Measurements from ENCODE around the gene TMEM242.

The TMEM242 gene

DNA sequence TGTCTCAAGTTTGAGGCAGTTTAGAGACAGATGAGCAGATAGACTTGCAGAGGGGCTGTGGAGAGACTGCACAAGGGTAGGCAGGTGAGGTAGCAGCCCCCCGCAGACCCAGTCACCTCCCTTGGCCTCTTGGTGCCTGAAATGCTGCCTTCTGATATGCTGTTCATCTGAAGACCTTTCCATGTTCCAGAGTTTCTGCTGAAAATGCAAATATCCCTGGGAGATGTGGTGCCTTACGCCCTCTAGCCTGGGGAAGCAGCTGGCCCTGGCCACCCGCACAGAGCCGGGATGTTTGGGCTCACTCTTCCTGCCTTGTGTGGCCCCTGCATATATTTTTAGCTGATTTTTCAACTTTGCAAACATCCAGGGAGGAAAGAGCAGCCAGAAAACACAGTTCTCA, 51.4 kb downstream of the TMEM242 start:
- no peak for DNase-seq (ENCODE audit: low read depth in 2 of 2)

GRCh38 chr6:157271441-157271840, 51.9 kb downstream of the TMEM242 start:
- no peak for DNase-seq (ENCODE audit: low read depth in 2 of 2)

DNA sequence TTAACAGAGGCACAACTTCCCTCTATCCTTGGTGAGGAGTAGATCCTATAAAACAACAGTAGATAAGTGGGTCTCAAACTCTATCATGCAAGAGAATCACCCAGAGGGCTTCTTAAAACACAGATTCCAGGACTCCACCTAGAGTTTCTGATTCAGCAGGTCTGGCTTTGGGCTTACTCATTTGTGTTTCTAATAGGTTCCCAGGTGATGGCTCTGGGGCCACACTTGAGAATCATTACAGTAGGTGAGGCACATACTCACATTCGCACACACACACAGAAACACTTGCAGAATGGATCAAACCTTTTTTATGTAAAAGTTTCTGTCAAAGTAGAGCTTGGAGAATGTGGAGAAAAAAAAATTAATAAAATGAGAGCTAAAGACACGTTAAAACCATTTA, 52.4 kb downstream of the TMEM242 start:
- no peak for DNase-seq (ENCODE audit: low read depth in 2 of 2)

- no peak for DNase-seq (ENCODE audit: low read depth in 2 of 2)
Measured at GRCh38 chr6:157270308-157270707, 53.0 kb downstream of the TMEM242 start.

DNA sequence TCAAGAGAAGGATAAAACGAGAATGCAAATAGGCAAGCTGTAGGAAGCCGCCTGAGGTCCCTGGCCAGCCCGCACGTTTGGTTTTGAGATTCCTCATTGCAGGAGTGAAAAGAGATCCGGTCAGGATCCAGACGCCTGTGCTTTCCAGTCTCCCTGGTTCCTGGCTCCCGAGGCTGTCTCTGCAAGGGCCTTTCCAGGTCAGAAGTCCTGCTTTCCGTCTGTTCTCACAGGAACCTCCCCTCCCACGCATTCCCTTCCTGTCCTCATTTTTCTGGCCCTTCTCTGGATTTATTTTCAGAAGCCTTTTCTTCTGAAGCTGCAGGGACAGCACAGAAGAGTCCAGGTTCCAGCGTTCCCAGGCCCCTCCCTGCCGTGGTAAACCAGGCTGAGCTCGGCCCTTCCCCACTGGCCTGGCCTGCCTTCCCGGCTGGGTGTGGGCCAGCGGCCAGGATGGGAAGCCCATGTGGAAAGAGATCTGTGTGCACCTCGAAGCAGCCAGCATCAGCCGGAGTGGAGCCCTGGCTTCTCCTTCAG, 54.0 kb downstream of the TMEM242 start:
- DNase-seq (ENCODE audit: low read depth in 2 of 2), result no peak

GRCh38 chr6:157268835-157269234, 54.5 kb downstream of the TMEM242 start:
- no peak for DNase-seq (ENCODE audit: low read depth in 2 of 2)

GRCh38 chr6:157268396-157268795, 54.9 kb downstream of the TMEM242 start:
- no peak for DNase-seq (ENCODE audit: low read depth in 2 of 2)

DNA sequence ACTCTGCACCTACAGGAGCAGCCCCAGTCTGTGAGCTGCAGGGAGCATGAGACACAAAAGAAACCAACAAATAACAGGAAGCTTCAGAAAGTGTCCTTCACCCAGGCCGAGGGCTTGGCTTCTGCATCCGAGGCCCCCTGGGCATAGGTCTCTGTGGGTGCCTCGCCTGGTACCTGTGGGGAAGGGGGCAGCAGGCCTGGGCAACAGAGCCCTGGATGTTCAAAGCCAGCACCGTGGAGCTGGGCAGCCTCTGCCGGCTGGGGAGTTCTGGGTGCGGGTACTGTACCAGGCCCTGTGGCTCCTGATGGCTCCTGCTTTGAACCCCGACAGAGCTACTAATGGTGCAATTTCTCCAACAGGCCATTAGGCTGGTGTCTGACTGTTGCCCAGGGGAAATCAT, 55.7 kb downstream of the TMEM242 start:
- no peak for DNase-seq (ENCODE audit: low read depth in 2 of 2)

DNA sequence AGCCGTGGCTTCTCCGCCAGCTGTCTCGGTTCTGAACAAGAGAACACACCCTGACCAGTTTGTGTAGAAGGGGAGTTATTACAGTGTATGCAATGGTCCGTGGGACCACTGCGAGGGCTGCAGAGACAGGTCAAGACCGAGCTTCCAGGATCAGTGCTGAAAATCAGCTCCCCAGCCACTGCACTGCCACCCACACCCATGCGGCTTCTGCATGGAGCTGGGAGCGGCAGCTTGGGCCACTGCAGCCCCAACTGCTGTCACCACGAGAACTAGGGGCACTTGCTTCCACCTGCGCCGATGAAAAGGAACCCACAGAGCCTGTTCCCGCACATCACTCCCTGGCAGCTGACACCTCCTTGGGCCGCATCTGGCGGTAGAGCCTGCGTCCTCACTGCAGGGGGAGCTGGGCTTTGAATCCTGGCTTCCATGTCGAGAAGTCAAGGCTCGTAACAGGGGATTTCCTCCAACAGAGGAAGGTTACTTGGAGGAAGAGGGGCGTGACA, 56.2 kb downstream of the TMEM242 start:
- no peak for DNase-seq (ENCODE audit: low read depth in 2 of 2)

DNA sequence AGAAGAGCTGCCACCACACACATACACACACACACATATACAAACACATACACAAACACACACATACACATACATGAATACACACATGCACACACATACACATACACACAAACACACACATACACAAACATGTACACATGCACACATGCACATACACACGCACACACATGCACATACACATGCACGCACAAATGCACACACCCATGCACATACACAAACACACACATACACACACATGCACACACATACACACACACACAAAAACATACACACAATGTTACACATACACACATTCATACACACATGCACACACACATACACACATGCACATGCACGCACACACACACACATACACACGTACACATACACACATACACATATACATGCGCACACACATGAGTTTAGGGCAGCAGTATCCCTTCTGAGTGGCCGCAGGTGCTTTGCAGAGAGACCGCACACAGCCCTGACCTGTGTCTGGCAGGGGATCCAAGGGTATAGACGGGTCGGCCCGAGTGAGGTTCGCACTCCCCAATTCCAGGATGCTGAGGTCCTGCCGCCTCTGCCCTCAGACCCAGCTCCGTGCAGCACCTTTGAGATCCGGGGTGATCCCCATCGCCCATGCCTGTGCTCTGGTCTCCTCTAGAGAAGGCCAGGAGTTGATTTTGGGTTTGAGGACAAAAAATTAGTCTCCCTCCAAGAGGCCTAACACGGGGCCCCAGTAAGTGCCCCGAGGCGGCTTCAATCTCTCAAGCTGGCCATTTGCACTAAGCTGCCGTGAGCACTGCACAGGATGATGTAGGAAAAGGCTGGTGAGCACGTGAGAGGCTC, 56.8 kb downstream of the TMEM242 start:
- no peak for DNase-seq (ENCODE audit: low read depth in 2 of 2)

GRCh38 chr6:157265635-157266034, 57.7 kb downstream of the TMEM242 start:
- no peak for DNase-seq (ENCODE audit: low read depth in 2 of 2)

- DNase-seq (ENCODE audit: low read depth in 2 of 2), result no peak
Measured at GRCh38 chr6:157265186-157265585, 58.1 kb downstream of the TMEM242 start.

GRCh38 chr6:157264701-157265100, 58.6 kb downstream of the TMEM242 start:
- no peak for DNase-seq (ENCODE audit: low read depth in 2 of 2)

DNA sequence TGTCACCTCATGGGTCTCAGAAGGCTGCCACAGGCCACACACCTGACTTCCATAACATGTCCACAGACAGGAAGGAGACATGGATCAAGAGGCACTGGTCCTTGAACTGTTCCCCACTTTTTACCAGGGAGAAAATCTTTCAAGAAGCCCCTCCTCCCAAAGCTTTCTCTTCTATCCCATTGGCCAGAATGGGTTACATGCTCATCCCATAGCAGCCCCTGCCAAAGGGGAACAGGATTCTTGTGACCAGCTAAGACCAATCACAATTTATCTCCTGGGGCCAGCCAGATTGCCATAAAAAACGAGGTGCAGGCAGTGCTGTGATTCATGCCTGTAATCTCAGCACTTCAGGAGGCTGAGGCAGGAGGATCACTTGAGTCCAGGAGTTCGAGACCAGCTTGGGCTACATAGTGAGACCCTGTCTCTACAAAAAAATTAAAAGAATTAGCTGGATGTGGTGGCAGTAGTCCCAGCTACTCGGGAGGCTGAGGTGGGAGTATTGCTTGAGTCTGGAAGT, 59.4 kb downstream of the TMEM242 start:
- no peak for DNase-seq (ENCODE audit: low read depth in 2 of 2)

DNA sequence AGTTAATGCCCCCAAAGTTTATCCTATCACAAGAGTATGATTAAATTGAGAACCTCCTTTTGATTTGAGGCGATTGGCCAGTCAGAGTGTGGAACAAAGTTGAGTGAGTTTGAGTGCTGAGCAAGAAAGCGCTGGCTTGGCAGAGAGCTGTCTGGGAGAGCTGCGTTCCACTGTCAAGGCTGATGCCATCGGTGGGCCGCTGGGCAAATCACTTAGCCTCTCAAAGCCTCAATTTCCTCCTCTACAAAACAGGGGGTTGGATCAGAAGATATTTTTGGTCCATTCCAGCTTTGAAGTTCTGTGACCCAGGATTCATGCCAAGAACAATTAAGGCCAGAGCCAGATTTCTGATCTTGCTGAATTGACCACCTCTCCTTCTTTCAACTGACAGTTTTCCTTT, 60.2 kb downstream of the TMEM242 start:
- no peak for DNase-seq (ENCODE audit: low read depth in 2 of 2)

GRCh38 chr6:157261606-157262005, 61.7 kb downstream of the TMEM242 start:
- no peak for DNase-seq (ENCODE audit: low read depth in 2 of 2)

GRCh38 chr6:157260735-157261410, 62.4 kb downstream of the TMEM242 start:
- DNase-seq (ENCODE audit: low read depth in 2 of 2), result no peak

- DNase-seq (ENCODE audit: low read depth in 2 of 2), result no peak
Measured at GRCh38 chr6:157259443-157259842, 63.9 kb downstream of the TMEM242 start.

DNA sequence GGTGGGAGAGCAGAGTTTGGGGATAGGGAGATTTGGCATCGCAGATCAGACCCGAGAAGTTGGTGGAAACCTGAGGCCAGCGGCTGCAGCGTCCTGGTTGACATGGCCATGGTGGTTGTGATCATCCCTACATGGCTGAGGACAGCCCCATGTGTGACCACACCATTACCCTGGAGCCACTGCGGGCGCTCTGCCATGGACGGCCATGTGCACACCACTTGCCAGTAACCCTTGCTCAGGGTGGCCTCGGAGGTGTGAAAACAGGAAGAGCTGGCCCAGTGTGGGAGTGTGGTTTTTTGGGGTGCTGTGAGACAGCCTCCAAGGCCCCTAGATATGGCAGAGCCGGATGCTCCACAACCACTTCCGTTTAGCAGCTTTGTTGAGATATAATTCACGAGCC, 64.4 kb downstream of the TMEM242 start:
- DNase-seq (ENCODE audit: low read depth in 2 of 2), result no peak

GRCh38 chr6:157255079-157255478, 68.2 kb downstream of the TMEM242 start:
- DNase-seq (ENCODE audit: low read depth in 2 of 2), result no peak

- DNase-seq (ENCODE audit: low read depth in 2 of 2), result no peak
Measured at GRCh38 chr6:157254538-157254937, 68.8 kb downstream of the TMEM242 start.

DNA sequence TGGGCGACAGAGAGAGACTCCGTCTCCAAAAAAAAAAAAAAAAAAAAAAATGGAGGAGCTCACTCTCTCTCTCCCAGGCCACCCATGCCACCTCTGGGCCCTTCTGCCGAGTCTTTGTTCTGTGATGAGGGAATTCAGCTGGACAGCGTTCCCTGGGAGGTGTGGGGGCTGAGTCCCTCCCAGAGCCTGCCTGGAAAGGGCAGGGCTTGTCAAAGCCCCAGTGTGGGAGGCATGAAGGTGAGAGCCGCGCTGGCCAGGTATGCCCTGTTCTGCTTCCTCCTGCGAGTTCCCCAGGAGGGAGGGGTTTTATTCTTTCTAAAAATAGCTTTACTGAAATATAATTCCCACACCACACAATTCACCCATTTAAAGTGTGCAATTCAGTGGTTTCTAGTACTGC, 69.6 kb downstream of the TMEM242 start:
- no peak for DNase-seq (ENCODE audit: low read depth in 2 of 2)

DNA sequence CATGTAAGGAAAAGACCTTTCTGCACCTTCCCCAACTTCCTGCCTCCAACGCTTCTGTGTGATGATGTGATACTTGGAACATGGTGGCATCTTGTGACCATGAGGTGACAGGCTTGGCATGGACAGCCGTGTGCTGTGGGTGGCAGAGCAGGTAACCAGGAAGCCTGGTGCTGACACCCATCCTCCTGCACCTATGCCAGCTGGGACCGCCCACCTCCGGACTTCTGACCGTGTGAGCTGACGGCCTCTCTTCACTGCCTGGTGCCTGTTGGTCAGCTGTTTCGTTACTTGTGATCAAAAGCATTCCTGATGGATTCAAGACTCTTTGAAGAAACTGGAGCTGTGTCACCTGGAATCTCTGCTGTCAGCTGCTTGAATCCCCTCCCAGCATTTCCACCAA, 70.3 kb downstream of the TMEM242 start:
- DNase-seq (ENCODE audit: low read depth in 2 of 2), result no peak
